SK-N-SH (cell line): Measurements from ENCODE around the gene SCARB1. TPM values are rescaled to one million over a fixed set of nuclear protein-coding genes. Genes with fewer than 3 reads are reported as not detected.

ENCODE experiments used
- CTCF ChIA-PET: fragments of 300-600, 350-600 bp; formaldehyde crosslinking; extraction: SDS; loops from one replicate; lab custom pipeline; 2021; lab: Yijun Ruan, JAX
- POLR2A ChIA-PET: fragments of 350-600 bp; sonication (Branson Sonifier 250); formaldehyde crosslinking; extraction: SDS; loops from one replicate; lab custom pipeline; 2020; ENCODE audit warnings: antibody characterized with exemption, inconsistent platforms; lab: Yijun Ruan, JAX
- DNase-seq: peaks from one replicate; pipeline ENCODE4 v3.0.0; 2012
- H2AFZ ChIP-seq: fragments of 200-600 bp; sonication (generic); 2 replicates; pipeline ENCODE4 v1.8.1; 2016; ENCODE audit warnings: antibody characterized with exemption, mild to moderate bottlenecking, low read depth
- H3F3A ChIP-seq: fragments of 200-600 bp; sonication (generic); replicated peaks from 2 replicates; pipeline ENCODE3; 2016; ENCODE audit warnings: antibody characterized with exemption, mild to moderate bottlenecking; ENCODE audit not compliant: insufficient read depth
- H3K27ac ChIP-seq, 2 experiments: fragments of 200-500 bp in 1 of 2; fragments of 200-600 bp in 1 of 2; sonication (Bioruptor generic) in 1 of 2; sonication (generic), shearing (Covaris generic) in 1 of 2; 2 replicates each; pipeline versions ENCODE4 v1.5.1 to v1.6.1; 2014 to 2016; ENCODE audit warnings: low read depth in 2 of 2, inconsistent platforms in 1 of 2, low read length in 1 of 2, mild to moderate bottlenecking in 1 of 2, mixed read lengths in 1 of 2
- H3K27me3 ChIP-seq: fragments of 200-600 bp; sonication (generic), shearing (Covaris generic); 2 replicates; pipeline ENCODE4 v1.6.1; 2016; ENCODE audit warnings: mixed run types; ENCODE audit not compliant: insufficient read depth
- H3K36me3 ChIP-seq, 2 experiments: fragments of 200-500 bp in 1 of 2; fragments of 200-600 bp in 1 of 2; sonication (Bioruptor generic) in 1 of 2; sonication (generic) in 1 of 2; replicated peaks in 1 of 2; 2 replicates each; pipeline versions ENCODE3 to v1.5.1; 2014 to 2016; ENCODE audit warnings: low read length in 1 of 2, mild to moderate bottlenecking in 1 of 2; ENCODE audit not compliant: insufficient read depth in 2 of 2, control insufficient read depth in 1 of 2
- H3K4me1 ChIP-seq, 2 experiments: fragments of 200-500 bp in 1 of 2; fragments of 200-600 bp in 1 of 2; sonication (Bioruptor generic) in 1 of 2; sonication (generic), shearing (Covaris generic) in 1 of 2; 2 replicates each; pipeline versions ENCODE4 v1.5.1 to v1.6.1; 2014 to 2016; ENCODE audit warnings: low read depth in 1 of 2, low read length in 1 of 2, mixed run types in 1 of 2; ENCODE audit not compliant: insufficient read depth in 2 of 2, control insufficient read depth in 1 of 2
- H3K4me2 ChIP-seq: fragments of 200-600 bp; sonication (generic), shearing (Covaris generic); 2 replicates; pipeline ENCODE4 v1.6.1; 2017; ENCODE audit warnings: mixed run types
- H3K4me3 ChIP-seq, 2 experiments: fragments of 200-500 bp in 1 of 2; fragments of 200-600 bp in 1 of 2; sonication (Bioruptor generic) in 1 of 2; sonication (generic), shearing (Covaris generic) in 1 of 2; 2 replicates each; pipeline versions ENCODE4 v1.5.1 to v1.8.1; 2014 to 2016; ENCODE audit warnings: low read depth in 2 of 2, inconsistent platforms in 1 of 2, low read length in 1 of 2, mild to moderate bottlenecking in 1 of 2, mixed read lengths in 1 of 2, moderate library complexity in 1 of 2
- H3K79me2 ChIP-seq: fragments of 200-600 bp; sonication (generic); 2 replicates; pipeline ENCODE4 v1.8.1; 2017; ENCODE audit warnings: mild to moderate bottlenecking; ENCODE audit not compliant: insufficient read depth
- H3K9ac ChIP-seq: fragments of 200-600 bp; sonication (generic); 2 replicates; pipeline ENCODE4 v1.6.1; 2017; ENCODE audit warnings: mixed run types
- H3K9me2 ChIP-seq: fragments of 200-600 bp; sonication (generic); 2 replicates; pipeline ENCODE4 v1.6.1; 2017; ENCODE audit warnings: mixed run types
- H3K9me3 ChIP-seq: fragments of 200-600 bp; sonication (generic); 2 replicates; pipeline ENCODE4 v1.6.1; 2017; ENCODE audit warnings: mixed run types, mild to moderate bottlenecking, moderate library complexity
- H4K20me1 ChIP-seq: fragments of 200-600 bp; sonication (generic); 2 replicates; pipeline ENCODE4 v1.6.1; 2017; ENCODE audit warnings: mild to moderate bottlenecking, mixed run types; ENCODE audit not compliant: insufficient read depth
- CHD2 ChIP-seq: fragments of 150-350 bp; IDR thresholded peaks from 2 replicates; pipeline ENCODE4 v1.6.1; 2018; ENCODE audit warnings: low read length; ENCODE audit not compliant: partially characterized antibody
- ELF1 ChIP-seq: IDR thresholded peaks from 2 replicates; pipeline ENCODE4 v1.4.0; 2012
- FOSL2 ChIP-seq: IDR thresholded peaks from 2 replicates; pipeline ENCODE4 v1.4.0; 2012; ENCODE audit warnings: low read depth, mild to moderate bottlenecking, moderate library complexity, borderline replicate concordance
- FOXJ3 ChIP-seq: sonication (generic); formaldehyde crosslinking; IDR thresholded peaks from 2 replicates; pipeline ENCODE4 v1.5.1; 2020; ENCODE audit warnings: mild to moderate bottlenecking, missing genetic modification reagents
- FOXM1 ChIP-seq: IDR thresholded peaks from 2 replicates; pipeline ENCODE4 v1.4.0; 2012; ENCODE audit warnings: low read depth, mild to moderate bottlenecking
- GATA2 ChIP-seq: sonication (generic); formaldehyde crosslinking; IDR thresholded peaks from 2 replicates; pipeline ENCODE4 v1.5.0; 2020; ENCODE audit warnings: mild to moderate bottlenecking, missing genetic modification reagents
- IRF3 ChIP-seq: fragments of 150-350 bp; IDR thresholded peaks from 2 replicates; pipeline ENCODE4 v1.6.1; 2016; ENCODE audit warnings: mild to moderate bottlenecking, low read depth, low read length
- JUND ChIP-seq: IDR thresholded peaks from 2 replicates; pipeline ENCODE4 v1.4.0; 2012
- MXI1 ChIP-seq: IDR thresholded peaks from 2 replicates; pipeline ENCODE4 v1.6.1; 2012; ENCODE audit warnings: mild to moderate bottlenecking, low read depth, low read length, improper control_type of control experiment
- NFIC ChIP-seq: IDR thresholded peaks from 2 replicates; pipeline ENCODE4 v1.4.0; 2012; ENCODE audit warnings: borderline replicate concordance
- POLR2AphosphoS5 ChIP-seq: IDR thresholded peaks from 2 replicates; pipeline ENCODE4 v1.6.1; 2012; ENCODE audit warnings: low read depth, low read length
- RAD21 ChIP-seq: IDR thresholded peaks from 2 replicates; pipeline ENCODE4 v1.6.1; 2012; ENCODE audit warnings: mild to moderate bottlenecking, low read length
- RFX5 ChIP-seq: IDR thresholded peaks from 2 replicates; pipeline ENCODE4 v1.6.1; 2012; ENCODE audit warnings: mild to moderate bottlenecking, improper control_type of control experiment, low read length
- SIN3A ChIP-seq: IDR thresholded peaks from 2 replicates; pipeline ENCODE4 v1.6.1; 2012; ENCODE audit warnings: low read depth, mild to moderate bottlenecking, low read length, moderate library complexity, borderline replicate concordance
- TAF1 ChIP-seq: IDR thresholded peaks from 2 replicates; pipeline ENCODE4 v1.6.1; 2012; ENCODE audit warnings: low read depth, mild to moderate bottlenecking, low read length, moderate library complexity, borderline replicate concordance
- TEAD4 ChIP-seq: IDR thresholded peaks from 2 replicates; pipeline ENCODE4 v1.4.0; 2012; ENCODE audit warnings: mild to moderate bottlenecking, borderline replicate concordance; ENCODE audit not compliant: insufficient read depth
- USF2 ChIP-seq: fragments of 150-350 bp; IDR thresholded peaks from 2 replicates; pipeline ENCODE4 v1.6.1; 2017; ENCODE audit warnings: antibody characterized with exemption, low read length, low read depth, borderline replicate concordance
- WGBS: methylation state at CpG from one replicate; pipeline ENCODE4 v1.1.6; 2017; ENCODE audit warnings: low lambda C conversion rate; 5-methylcytosine and 5-hydroxymethylcytosine counted together
- polyA plus RNA-seq, 3 experiments: library from polyadenylated mRNA; depleted of rRNA; stranded (reverse); fragments of >200 nt; gene quantifications; 2 replicates each; pipeline ENCODE4 v1.2.3, GENCODE V29; 2012
- TF ChIP-seq, protein P1 (sequence below): IDR thresholded peaks from 2 replicates; pipeline ENCODE4 v1.6.1; 2012; ENCODE audit warnings: mild to moderate bottlenecking, low read depth, low read length, moderate library complexity
- TF ChIP-seq, protein P2 (sequence below): fragments of 200-600 bp; sonication (generic); IDR thresholded peaks from 2 replicates; pipeline ENCODE4 v1.6.1; 2017; ENCODE audit warnings: antibody characterized with exemption, mild to moderate bottlenecking, moderate library complexity

The SCARB1 gene
- polyA plus RNA-seq, 1 of the 3 experiments (the other 2 are of a cell fraction): 33.0 TPM

DNA sequence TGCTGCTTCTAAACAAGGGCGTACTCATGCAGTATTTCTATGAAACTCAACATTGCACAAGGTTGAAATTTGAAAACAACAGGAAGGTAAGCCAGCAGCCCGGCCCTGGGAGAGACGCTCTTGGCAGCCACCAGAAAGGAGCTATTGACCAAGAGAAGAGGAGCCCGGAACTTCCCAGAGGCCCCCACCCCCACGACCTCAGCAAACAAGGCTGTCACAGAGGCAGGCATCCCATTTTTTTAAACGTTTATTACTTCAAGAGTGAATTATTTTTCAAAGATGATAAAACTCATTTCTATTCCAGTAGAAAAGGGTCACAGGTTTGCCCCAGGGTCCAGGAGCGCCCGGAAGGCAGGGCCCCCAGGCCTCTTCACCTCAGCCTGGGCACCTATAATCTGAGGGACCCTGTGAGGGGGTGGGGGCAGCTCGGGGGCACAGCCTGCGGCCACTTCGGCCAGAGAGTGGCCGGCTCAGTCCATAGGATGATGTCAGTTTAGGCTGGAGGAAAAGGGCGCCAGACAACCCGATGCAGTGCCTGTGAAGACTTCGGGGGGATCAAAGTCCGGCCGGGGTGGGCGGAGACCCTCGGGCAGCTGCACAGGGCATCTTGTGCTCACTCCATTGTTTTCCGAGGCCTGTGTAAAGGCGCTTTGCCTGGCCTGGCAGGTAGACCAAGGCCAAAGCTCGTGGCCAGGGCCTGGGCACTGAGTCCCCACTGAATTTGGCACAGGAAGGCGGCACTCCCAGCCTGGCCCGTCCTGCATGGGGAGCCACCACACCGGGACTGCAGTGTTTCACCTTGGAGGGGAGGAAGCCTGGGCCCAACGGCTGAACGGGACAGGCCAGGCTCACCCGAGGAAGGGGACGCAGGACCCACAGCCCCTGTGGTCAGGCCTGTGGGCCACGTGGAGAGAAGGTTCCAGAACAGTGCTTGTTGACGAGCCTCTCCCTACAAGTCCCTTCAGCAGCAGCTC, 86.0 kb downstream of the SCARB1 start:
- Histone ChIP-seq H2AFZ (no peak overlapping the region), H3K4me2 (no peak overlapping the region), H3K9me2 (no peaks in the 10 kb centered on the region), H3K9ac (no peak overlapping the region), H3K79me2 (no peaks in the 10 kb centered on the region), H4K20me1 (no peaks in the 10 kb centered on the region), H3K27me3 (no peaks in the 10 kb centered on the region), H3K9me3 (no peaks in the 10 kb centered on the region), H3K4me3 (no peak overlapping the region), H3F3A (no peaks in the 10 kb centered on the region), H3K4me1 (peaks cover 0 to 9% of the 10 kb centered on the region in 2 experiments; a peak in 2 of 4 replicates), H3K27ac (no peak overlapping the region), H3K36me3 (no peaks in the 10 kb centered on the region)
- DNase-seq: no peak
- ChIA-PET POLR2A (no interaction called here), CTCF (interaction anchor here (1.1 to 1.5 kb wide), 3 partner anchors 11 to 272 kb away, joined by 3 to 4 read pairs (median 4); no protein-coding TSS in a partner anchor)
- TF ChIP-seq FOXM1 (no peak), USF2 (no peak), IRF3 (no peak), MXI1 (no peak), JUND (no peak), FOSL2 (no peak), RAD21 (no peak), NFIC (no peak), RFX5 (no peak), POLR2AphosphoS5 (no peak), TEAD4 (no peak), FOXJ3 (no peak), CHD2 (no peak), ELF1 (no peak), SIN3A (no peak), TAF1 (no peak), GATA2 (CRISPR knock-in tag) (no peak)
- TF ChIP-seq, protein P1, sequence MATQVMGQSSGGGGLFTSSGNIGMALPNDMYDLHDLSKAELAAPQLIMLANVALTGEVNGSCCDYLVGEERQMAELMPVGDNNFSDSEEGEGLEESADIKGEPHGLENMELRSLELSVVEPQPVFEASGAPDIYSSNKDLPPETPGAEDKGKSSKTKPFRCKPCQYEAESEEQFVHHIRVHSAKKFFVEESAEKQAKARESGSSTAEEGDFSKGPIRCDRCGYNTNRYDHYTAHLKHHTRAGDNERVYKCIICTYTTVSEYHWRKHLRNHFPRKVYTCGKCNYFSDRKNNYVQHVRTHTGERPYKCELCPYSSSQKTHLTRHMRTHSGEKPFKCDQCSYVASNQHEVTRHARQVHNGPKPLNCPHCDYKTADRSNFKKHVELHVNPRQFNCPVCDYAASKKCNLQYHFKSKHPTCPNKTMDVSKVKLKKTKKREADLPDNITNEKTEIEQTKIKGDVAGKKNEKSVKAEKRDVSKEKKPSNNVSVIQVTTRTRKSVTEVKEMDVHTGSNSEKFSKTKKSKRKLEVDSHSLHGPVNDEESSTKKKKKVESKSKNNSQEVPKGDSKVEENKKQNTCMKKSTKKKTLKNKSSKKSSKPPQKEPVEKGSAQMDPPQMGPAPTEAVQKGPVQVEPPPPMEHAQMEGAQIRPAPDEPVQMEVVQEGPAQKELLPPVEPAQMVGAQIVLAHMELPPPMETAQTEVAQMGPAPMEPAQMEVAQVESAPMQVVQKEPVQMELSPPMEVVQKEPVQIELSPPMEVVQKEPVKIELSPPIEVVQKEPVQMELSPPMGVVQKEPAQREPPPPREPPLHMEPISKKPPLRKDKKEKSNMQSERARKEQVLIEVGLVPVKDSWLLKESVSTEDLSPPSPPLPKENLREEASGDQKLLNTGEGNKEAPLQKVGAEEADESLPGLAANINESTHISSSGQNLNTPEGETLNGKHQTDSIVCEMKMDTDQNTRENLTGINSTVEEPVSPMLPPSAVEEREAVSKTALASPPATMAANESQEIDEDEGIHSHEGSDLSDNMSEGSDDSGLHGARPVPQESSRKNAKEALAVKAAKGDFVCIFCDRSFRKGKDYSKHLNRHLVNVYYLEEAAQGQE: no peak
- TF ChIP-seq, protein P2, sequence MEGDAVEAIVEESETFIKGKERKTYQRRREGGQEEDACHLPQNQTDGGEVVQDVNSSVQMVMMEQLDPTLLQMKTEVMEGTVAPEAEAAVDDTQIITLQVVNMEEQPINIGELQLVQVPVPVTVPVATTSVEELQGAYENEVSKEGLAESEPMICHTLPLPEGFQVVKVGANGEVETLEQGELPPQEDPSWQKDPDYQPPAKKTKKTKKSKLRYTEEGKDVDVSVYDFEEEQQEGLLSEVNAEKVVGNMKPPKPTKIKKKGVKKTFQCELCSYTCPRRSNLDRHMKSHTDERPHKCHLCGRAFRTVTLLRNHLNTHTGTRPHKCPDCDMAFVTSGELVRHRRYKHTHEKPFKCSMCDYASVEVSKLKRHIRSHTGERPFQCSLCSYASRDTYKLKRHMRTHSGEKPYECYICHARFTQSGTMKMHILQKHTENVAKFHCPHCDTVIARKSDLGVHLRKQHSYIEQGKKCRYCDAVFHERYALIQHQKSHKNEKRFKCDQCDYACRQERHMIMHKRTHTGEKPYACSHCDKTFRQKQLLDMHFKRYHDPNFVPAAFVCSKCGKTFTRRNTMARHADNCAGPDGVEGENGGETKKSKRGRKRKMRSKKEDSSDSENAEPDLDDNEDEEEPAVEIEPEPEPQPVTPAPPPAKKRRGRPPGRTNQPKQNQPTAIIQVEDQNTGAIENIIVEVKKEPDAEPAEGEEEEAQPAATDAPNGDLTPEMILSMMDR: no peak
- WGBS: 86% methylated on average over 22 of the region's 31 CpGs
